ENCODE data around the gene TSC2. TPM values are rescaled to one million over a fixed set of nuclear protein-coding genes. Genes with fewer than 3 reads are reported as not detected.

TSC2 gene
- 60.9 and 71.0 TPM in 2 replicates for total RNA-seq

GRCh38 chr16:2047330-2048115 lies at the start of gene TSC2, which contains the start of gene NTHL1:
Gene TSC2 (plus strand): TSS chr16:2047985. CDS start chr16:2048616, 631 bp downstream.
Gene NTHL1 (minus strand): TSS chr16:2047834. CDS start chr16:2047823, 11 bp downstream.

DNA sequence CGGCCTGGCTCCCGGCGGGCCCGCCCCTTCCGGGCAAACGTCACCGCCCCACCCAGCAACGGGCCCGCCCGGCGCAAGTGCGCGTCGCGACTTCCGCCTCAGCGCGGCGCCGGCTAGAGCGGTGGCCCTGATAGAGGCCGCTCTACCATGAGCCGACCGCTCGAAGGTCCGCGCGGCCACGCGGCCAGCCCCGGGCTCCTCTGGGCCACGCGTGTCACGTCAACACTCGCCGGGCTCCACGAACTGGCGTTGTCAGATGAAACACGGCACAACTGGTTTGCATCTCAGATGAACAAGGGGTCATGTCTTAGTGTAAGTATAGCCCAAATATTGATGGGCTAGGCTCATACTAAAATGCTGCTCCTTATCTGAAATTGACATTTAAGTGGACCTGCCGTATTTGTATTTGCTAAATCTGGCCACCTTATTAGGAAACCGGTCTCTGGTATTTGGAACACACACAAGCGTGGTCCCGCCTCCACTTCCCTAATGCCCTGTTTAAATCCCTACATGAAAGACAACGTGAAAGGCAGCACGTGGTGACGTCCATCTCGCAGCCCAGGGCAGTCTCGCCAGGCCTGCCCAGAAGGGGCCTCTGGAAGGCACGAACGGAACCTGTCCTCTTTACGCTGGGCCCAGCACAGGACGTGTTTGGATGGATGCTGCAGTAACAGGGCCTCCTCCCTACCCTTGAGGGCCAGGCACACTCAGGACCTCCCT lies 37.8 kb upstream of the TSC2 start, which contains the start of gene ZNF598:
TSS of gene ZNF598 (minus strand) at position 31 of the 720 bp plus-strand sequence.

DNA sequence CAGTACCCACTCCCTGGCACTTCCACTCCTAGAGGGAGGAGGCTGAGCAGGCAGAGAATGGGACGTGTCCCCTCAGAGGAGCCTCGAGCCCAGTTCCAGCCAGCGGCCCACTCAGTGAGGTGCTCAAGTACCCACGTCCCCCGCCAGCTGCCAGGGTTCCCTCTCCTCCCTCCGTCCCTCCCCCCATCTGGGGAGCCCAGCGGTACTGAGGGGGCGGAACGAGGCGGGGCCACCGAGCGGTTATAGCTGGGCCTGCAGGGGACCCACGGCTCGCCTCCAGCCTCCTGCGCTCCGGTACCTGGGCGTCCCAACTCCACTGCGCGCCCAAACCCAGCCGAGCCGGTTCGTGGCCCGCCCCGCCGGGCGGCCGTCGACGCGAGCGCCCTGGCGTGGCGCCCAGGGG lies 28.3 kb upstream of the TSC2 start, which contains the start of gene NPW:
TSS of gene NPW (plus strand) at position 268 of the 403 bp plus-strand sequence.

GRCh38 chr16:2026461-2027023 lies 21.2 kb upstream of the TSC2 start, which contains the start of gene NHERF2:
Gene NHERF2 (plus strand): TSS chr16:2026902. CDS start chr16:2027006, 104 bp downstream.

DNA sequence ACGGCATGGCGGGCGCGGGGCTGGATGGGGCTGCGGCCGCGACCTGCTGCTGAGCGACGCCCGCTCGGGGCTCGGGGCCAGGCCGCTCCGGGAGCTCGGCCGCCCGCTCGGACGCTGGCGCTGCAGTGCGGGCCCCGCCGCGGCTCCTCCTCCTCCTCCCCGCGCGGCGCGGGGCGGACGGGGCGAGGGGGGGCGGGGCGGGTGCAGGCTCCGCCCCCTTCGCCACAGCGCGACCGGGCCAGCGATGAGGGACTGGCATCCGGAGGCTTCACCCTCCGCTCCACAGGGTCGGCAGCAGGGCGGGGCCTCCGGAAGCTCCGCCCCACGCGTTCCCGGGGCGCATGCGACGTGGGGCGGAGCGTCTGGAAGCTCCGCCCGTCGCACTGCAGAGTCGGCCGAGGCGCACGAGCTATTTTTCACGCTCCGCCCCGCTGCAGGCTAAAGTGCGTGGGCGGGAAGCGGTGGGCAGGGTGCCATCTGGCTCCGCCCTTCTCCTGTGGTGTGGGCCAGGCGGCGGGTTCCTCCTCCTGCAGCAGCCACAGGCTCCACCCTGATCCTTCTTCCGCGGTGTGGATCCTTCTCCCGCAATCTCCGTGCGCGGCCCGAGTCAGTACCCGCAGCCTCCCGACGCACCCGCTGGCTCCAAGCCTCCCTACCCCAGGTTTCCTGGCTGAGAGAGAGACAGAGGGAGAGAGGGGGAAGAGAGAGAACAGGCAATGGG lies 88.1 kb downstream of the TSC2 start, which contains the start of gene PKD1:
TSS of gene PKD1 (minus strand) at position 129 of the 721 bp plus-strand sequence. CDS start 209 bp downstream, outside the sequence.

Other genes starting within 250 kb of the TSC2 start
- 54.9 and 57.3 TPM in 2 replicates for gene HAGH, start 221.2 kb upstream of the TSC2 start, total RNA-seq
- 57.6 and 61.4 TPM in 2 replicates for gene FAHD1, start 220.8 kb upstream of the TSC2 start, total RNA-seq
- gene MEIOB, start 175.8 kb upstream of the TSC2 start, total RNA-seq: not detected in 2 replicates
- gene HS3ST6, start 129.6 kb upstream of the TSC2 start, total RNA-seq: not detected in 2 replicates
- 4.1 and 6.2 TPM in 2 replicates for gene MSRB1, start 104.8 kb upstream of the TSC2 start, total RNA-seq
- not detected in 2 replicates for gene RPL3L, start 93.3 kb upstream of the TSC2 start, total RNA-seq
- gene NDUFB10, start 88.4 kb upstream of the TSC2 start, total RNA-seq: 91.1 and 110 TPM in 2 replicates
- gene RPS2, start 83.2 kb upstream of the TSC2 start, total RNA-seq: 1,386 and 1,428 TPM in 2 replicates
- gene RNF151, start 81.1 kb upstream of the TSC2 start, total RNA-seq: not detected in 2 replicates
- 26.4 and 59.3 TPM in 2 replicates for gene TBL3, start 75.9 kb upstream of the TSC2 start, total RNA-seq
- under 0.01 and 0.28 TPM in 2 replicates for gene NOXO1, start 66.5 kb upstream of the TSC2 start, total RNA-seq
- 11.1 and 14.3 TPM in 2 replicates for gene GFER, start 63.8 kb upstream of the TSC2 start, total RNA-seq
- gene SYNGR3, start 58.0 kb upstream of the TSC2 start, total RNA-seq: 3.6 and 7.3 TPM in 2 replicates
- gene ZNF598, start 38.2 kb upstream of the TSC2 start, total RNA-seq: 13.1 and 29.6 TPM in 2 replicates
- gene NPW, start 28.2 kb upstream of the TSC2 start, total RNA-seq: 0.30 and 0.65 TPM in 2 replicates
- 19.0 and 24.5 TPM in 2 replicates for gene NHERF2, start 21.1 kb upstream of the TSC2 start, total RNA-seq
- gene NTHL1, start 151 bp upstream of the TSC2 start, total RNA-seq: 15.3 and 25.2 TPM in 2 replicates
- gene PKD1, start 87.9 kb downstream of the TSC2 start, total RNA-seq: 188 and 249 TPM in 2 replicates
- gene RAB26, start 100.6 kb downstream of the TSC2 start, total RNA-seq: 2.3 and 3.0 TPM in 2 replicates
- 51.4 and 89.8 TPM in 2 replicates for gene TRAF7, start 107.8 kb downstream of the TSC2 start, total RNA-seq
- gene CASKIN1, start 148.6 kb downstream of the TSC2 start, total RNA-seq: 0.30 and 0.92 TPM in 2 replicates
- 19.6 and 25.8 TPM in 2 replicates for gene MLST8, start 157.5 kb downstream of the TSC2 start, total RNA-seq
- 2.1 and 9.6 TPM in 2 replicates for gene BRICD5, start 162.9 kb downstream of the TSC2 start, total RNA-seq
- gene PGP, start 166.9 kb downstream of the TSC2 start, total RNA-seq: 12.8 and 16.4 TPM in 2 replicates
- 26.1 and 29.5 TPM in 2 replicates for gene E4F1, start 175.6 kb downstream of the TSC2 start, total RNA-seq
- 1.2 and 1.3 TPM in 2 replicates for gene DNASE1L2, start 188.5 kb downstream of the TSC2 start, total RNA-seq
- gene ECI1, start 203.6 kb downstream of the TSC2 start, total RNA-seq: 22.4 and 38.0 TPM in 2 replicates
- gene RNPS1, start 220.1 kb downstream of the TSC2 start, total RNA-seq: 44.5 and 91.3 TPM in 2 replicates